H1 (cell line): ENCODE data around the gene MT4. TPM values are rescaled to one million over a fixed set of nuclear protein-coding genes. Genes with fewer than 3 reads are reported as not detected.

Source experiments
- CEBPB ChIP-seq: IDR thresholded peaks from 2 replicates; pipeline ENCODE4 v1.6.1; 2012; ENCODE audit warnings: low read depth, low read length
- CHD2 ChIP-seq: IDR thresholded peaks from 2 replicates; pipeline ENCODE4 v1.6.1; 2012; ENCODE audit warnings: low read length, improper control_type of control experiment
- GABPA ChIP-seq: IDR thresholded peaks from 2 replicates; pipeline ENCODE4 v1.6.1; 2011; ENCODE audit warnings: mild to moderate bottlenecking, low read length, moderate library complexity, borderline replicate concordance; ENCODE audit not compliant: insufficient read depth
- HDAC6 ChIP-seq: IDR thresholded peaks from one replicate; pipeline ENCODE4 v1.7.1; 2012; ENCODE audit warnings: low read depth, mild to moderate bottlenecking, inconsistent platforms, low read length, moderate library complexity
- polyA plus RNA-seq, 7 experiments: library from polyadenylated mRNA; depleted of rRNA in 3 of 7; stranded (reverse) in 5 of 7; unstranded in 2 of 7; fragments of >200 nt in 5 of 7; fragments of 200-250 nt in 2 of 7; gene quantifications; 1 replicate in 5 of 7; 2 replicates in 1 of 7; 4 replicates in 1 of 7; pipeline versions ENCODE4 v1.2.1 to v1.2.3, GENCODE V29; 2011 to 2013; ENCODE audit warnings: missing spikeins in 2 of 7, mixed read lengths in 2 of 7
- total RNA-seq: library from RNA; stranded (reverse); fragmentation: NEBNext Ultra II Directional; extraction: Animal tissue kit (Norgen Biotek cat#: 25700); gene quantifications from 2 replicates; pipeline ENCODE4 v1.2.1, GENCODE V29; 2021

Gene MT4
- total and polyA plus RNA-seq, 2 of the 8 experiments (the other 6 are each of a cell fraction or from before 2014, with no cell fraction given): not detected

DNA sequence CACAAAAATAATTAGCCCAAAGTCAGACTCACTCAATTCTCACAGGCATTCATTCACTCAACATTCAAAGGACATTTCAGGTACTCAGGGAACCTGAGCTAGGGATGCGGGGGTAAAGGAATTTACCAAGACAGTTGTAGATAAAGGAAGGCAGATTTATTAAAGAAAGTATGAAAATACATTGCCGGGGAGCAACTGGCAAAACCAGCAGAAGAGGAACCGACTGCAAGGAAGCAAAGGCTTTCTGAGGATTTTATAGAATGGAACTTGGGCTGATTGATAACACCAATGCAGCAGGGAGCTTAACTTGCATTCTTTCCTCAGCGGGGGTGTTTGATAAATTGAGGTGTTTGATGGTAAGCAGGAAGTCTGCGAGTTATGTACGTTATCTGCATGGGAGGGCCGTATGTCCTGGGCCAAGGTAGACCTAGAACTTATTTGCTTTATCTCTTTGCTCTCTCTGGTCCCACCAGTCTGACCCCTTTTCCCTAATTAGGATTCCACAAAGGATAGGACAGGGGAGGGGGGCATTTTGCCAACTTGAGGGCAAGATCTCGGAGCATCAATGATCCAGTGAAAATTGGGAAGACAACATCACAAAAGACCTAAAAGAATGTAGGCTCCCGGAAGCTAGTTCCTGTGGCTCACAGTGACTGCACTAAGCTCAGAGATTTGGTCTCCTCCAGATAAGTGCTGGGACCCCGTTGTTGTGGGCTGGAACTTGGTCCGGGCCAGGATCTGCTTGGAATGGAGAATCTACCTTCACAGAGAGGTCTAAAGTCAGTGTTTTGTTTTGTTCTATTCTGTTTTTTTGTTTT lies 18.7 kb downstream of the MT4 start (continued):
- TF ChIP-seq CHD2 (no peak), CEBPB (no peak), HDAC6 (no peak), GABPA (no peak)
